Measurements from ENCODE around the gene GOLGA8J.
A peak's percentile ranks its signal among the peaks of the same experiment; 100 is the strongest.
"Not testable (repeated sequence)": the region's sequence is repeated elsewhere in the genome, so short reads cannot be mapped to it uniquely, and the experiment has no call there.

Gene GOLGA8J

DNA sequence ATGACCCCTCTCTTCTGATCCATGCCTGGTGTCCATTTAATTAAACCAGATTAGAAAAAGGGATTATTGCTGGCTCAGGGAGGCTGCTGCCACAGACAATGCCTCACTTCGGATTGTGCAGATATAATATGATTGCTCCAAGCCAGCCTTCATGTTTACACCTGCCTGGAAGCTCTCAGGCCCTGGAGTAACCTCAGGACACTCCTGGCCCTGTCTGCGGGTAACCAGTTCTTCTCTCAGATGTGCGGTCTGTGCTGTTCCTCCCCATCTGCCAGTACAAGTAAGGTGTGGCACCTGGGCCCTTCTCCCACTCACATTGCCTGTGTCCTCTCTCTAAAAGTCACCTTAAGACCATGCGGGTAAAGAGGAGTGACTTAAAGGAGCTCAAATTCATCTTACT lies 8.8 kb upstream of the GOLGA8J start:
- DNase-seq (ENCODE audit: low spot score) = no peak

DNA sequence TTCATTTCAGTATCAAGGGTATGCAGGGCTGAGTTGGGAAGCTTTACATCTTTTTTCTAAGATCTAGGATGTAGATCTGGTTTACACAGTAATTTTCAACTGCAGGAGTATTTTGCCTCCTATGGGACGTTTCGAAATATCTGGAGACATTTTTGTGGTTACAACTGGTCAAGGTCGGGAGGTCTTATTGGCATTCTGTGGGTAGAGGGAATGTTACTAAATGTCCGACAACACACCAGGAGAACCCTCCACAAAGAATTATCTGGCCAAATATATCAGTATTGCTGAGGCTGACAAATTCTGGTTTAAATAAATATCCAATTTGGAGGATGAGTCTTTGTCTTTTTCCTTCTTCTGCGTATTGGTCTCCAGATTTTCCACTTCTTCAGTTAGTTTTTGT lies 1.9 kb upstream of the GOLGA8J start:
- not testable (repeated sequence) for DNase-seq (ENCODE audit: low spot score)

DNA sequence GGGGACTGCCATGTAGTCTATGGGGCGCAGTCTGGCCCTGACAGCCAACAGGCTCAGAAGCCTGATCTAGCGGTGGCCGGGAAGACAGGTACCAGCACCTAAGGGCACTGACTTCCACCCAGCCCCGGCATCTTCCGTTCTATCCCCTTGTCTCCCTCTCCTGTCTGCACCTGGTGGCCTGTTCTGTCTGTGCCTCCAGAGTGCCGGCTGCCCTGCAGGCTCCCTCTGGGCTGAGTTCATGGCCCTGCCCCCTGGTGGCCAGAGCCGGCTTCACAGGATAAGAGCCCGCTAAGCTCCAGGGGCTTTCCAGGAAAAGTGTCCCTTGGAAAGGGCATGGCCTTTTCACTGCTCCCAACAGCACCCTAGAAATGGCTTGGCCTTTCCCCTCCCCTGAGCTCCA lies 15.1 kb downstream of the GOLGA8J start:
- not testable (repeated sequence) for DNase-seq (ENCODE audit: low spot score)

DNA sequence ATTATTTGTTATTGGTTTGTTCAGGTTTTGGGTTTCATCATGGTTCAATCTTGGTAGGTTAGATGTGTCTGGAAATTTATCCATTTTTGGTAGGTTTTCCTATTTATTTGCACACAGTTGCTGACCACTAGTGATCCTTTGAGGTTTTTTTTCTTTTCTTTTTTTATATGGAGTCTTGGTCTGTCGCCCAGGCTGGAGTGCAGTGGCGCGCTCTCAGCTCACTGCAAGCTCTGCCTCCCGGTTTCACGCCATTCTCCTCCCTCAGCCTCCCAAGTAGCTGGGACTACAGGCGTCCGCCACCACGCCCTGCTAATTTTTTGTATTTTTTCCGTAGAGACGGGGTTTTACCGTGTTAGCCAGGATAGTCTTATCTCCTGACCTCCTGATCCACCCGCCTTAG lies 20.1 kb downstream of the GOLGA8J start:
- DNase-seq (ENCODE audit: low spot score) = not testable (repeated sequence)

DNA sequence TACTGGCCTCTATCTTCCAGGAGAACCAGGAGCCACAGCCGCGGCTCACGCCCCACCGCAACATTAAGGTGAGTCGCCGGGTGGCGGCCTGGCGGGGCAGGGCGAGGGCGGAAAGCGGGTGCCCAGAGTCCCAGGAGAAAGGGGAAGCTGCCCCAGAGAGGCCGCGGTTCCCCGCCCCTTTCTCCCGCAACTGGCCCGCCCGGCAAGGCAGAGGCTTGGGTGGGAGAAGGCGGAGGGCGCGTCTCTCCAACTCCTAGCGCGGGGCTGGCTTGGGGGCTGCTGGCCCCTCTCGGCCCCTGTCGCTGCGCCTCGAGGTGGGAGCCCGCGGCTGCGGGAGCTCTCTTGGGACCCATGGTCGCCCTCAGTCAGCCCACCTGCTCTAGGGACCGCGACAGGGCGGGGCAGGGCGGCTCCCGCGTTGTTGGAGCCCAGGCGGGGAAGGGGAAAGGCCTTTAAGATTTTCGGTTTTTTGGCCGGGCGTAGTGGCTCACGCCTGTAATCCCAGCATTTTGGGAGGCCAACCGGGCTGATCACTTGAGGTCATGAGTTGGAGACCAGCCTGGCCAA lies 21.3 kb downstream of the GOLGA8J start:
- DNase-seq (ENCODE audit: low spot score) = not testable (repeated sequence)

DNA sequence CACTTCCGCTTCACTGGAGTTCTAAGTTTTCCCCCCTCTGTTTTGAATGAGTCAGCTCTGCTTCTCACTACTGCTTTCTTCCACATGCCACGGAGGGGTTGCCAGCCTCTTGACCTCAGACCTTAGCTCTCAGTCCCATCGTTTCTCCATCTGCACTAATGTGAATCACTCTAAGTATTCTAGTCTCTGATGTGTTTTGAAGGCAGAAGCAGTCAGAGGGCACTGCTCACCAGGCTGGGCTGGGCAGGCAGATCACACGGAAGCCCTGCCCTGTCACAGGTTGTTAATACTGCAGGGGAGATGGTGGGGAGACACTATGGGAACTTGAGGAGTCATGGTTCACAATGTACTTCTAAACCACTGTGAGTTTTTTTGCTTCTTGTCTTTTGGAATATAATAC lies 27.8 kb downstream of the GOLGA8J start:
- DNase-seq (ENCODE audit: low spot score) = not testable (repeated sequence)

DNA sequence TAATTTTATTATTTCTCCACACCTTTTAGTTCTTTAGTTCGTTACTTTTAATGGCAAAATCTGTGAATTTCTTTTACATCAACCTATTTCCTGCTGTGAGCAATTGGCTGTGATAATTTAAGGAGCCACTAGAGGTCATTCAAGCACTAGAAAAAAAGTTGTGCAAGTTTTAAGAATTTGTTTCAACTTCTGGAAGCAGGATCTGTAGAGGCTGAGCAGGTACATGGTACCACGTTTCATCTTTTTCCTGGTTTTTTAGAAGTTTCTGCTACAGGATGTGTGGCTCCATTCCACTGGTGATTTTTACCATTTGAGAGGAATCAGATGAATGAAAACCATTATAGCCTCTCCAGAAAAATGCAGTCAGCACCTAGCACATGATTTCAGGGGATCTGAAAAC lies 47.3 kb downstream of the GOLGA8J start:
- DNase-seq (ENCODE audit: low spot score) = peak; percentile 0

DNA sequence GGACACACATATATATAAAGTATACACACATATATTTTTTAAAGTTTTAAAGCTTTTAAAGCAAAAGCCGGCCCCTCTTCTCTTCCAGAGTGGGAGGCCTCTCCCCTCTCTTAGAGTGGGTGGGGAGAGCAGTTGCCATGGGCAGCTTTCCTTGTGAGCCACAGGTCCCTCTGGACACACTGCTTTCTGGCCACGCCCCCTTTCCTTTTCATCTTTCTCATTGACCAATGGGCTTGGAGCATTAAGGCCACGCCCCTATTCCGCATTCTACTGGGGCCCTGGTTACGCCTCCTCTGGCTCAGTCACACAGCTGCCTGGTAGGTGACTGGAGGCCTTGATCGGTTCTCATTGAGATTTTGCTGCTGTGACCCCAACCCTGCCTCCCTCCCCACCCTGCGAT lies 52.0 kb downstream of the GOLGA8J start, which contains the start of gene GOLGA8T:
Gene GOLGA8T, plus strand, starts transcription at position 301 of the 400 bp plus-strand sequence. Its CDS starts 98 bp downstream, at position 399.
- DNase-seq (ENCODE audit: low spot score) = not testable (repeated sequence)

Measured in CD4-positive, alpha-beta T cell treated with Interleukin-2 at 100 ng/mL for 4 hours (primary cell).